GM23248 (cell line): ENCODE results near the gene GDAP1L1. TPM values are rescaled to one million over a fixed set of nuclear protein-coding genes. Genes with fewer than 3 reads are reported as not detected.

ENCODE experiments used
- DNase-seq: peaks from one replicate; pipeline ENCODE4 v3.0.0-alpha.2; 2015
- H2AFZ ChIP-seq: fragments of 200-600 bp; sonication (generic); 2 replicates; pipeline ENCODE4 v1.6.1; 2016; ENCODE audit warnings: antibody characterized with exemption
- H3F3A ChIP-seq: fragments of 200-600 bp; sonication (generic); 2 replicates; pipeline ENCODE4 v1.6.1; 2016; ENCODE audit warnings: mild to moderate bottlenecking, antibody characterized with exemption, mixed run types; ENCODE audit not compliant: insufficient read depth
- H3K27ac ChIP-seq: fragments of 200-600 bp; sonication (generic); 2 replicates; pipeline ENCODE4 v1.5.1; 2016; ENCODE audit warnings: mild to moderate bottlenecking
- H3K27me3 ChIP-seq: fragments of 200-600 bp; sonication (generic); replicated peaks from 2 replicates; pipeline ENCODE4 v1.6.1; 2016; ENCODE audit warnings: mild to moderate bottlenecking; ENCODE audit not compliant: insufficient read depth
- H3K36me3 ChIP-seq: fragments of 200-600 bp; sonication (generic); 2 replicates; pipeline ENCODE4 v1.6.1; 2016; ENCODE audit warnings: low read depth, mild to moderate bottlenecking
- H3K4me1 ChIP-seq: fragments of 200-600 bp; sonication (generic); 2 replicates; pipeline ENCODE4 v1.6.1; 2016; ENCODE audit warnings: mild to moderate bottlenecking; ENCODE audit not compliant: insufficient read depth
- H3K4me2 ChIP-seq: fragments of 200-600 bp; sonication (generic); one replicate; pipeline ENCODE4 v1.6.1; 2016; ENCODE audit warnings: mild to moderate bottlenecking; ENCODE audit not compliant: unreplicated experiment
- H3K4me3 ChIP-seq: fragments of 200-600 bp; sonication (generic); 2 replicates; pipeline ENCODE4 v1.5.1; 2016; ENCODE audit warnings: mild to moderate bottlenecking
- H3K79me2 ChIP-seq: fragments of 200-600 bp; sonication (generic); 2 replicates; pipeline ENCODE4 v1.6.1; 2016; ENCODE audit warnings: mild to moderate bottlenecking; ENCODE audit not compliant: insufficient read depth
- H3K9ac ChIP-seq: fragments of 200-600 bp; sonication (generic); 2 replicates; pipeline ENCODE4 v1.6.1; 2016; ENCODE audit warnings: mild to moderate bottlenecking
- H3K9me2 ChIP-seq: fragments of 200-600 bp; sonication (generic); 2 replicates; pipeline ENCODE4 v1.6.1; 2016; ENCODE audit warnings: mixed run types, mild to moderate bottlenecking, moderate library complexity; ENCODE audit not compliant: insufficient read depth
- H3K9me3 ChIP-seq: fragments of 200-600 bp; sonication (generic); one replicate; pipeline ENCODE4 v1.6.1; 2017; ENCODE audit warnings: low read depth
- H4K20me1 ChIP-seq: fragments of 200-600 bp; sonication (generic); 2 replicates; pipeline ENCODE4 v1.6.0; 2016; ENCODE audit not compliant: insufficient read depth
- EZH2 ChIP-seq: fragments of 200-600 bp; sonication (generic); IDR thresholded peaks from 2 replicates; pipeline ENCODE4 v1.6.1; 2018; ENCODE audit warnings: antibody characterized with exemption, mild to moderate bottlenecking; ENCODE audit not compliant: insufficient read depth, poor library complexity, severe bottlenecking
- EZH2phosphoT487 ChIP-seq: fragments of 200-600 bp; sonication (generic); IDR thresholded peaks from 2 replicates; pipeline ENCODE4 v1.6.1; 2018; ENCODE audit warnings: antibody characterized with exemption, moderate library complexity, mild to moderate bottlenecking, low read depth; ENCODE audit not compliant: insufficient read depth
- WGBS, 2 experiments: methylation state at CpG; one replicate each; pipeline ENCODE4 v1.1.6; 2015 to 2017; ENCODE audit warnings: low lambda C conversion rate in 2 of 2, low coverage in 1 of 2; ENCODE audit errors: missing lambda C conversion rate in 2 of 2; 5-methylcytosine and 5-hydroxymethylcytosine counted together
- in situ Hi-C: fragments of 300-500 bp; cut with MboI; formaldehyde crosslinking; loops from 2 replicates; pipeline ENCODE4 v1.15.0; 2020
- polyA plus RNA-seq: library from polyadenylated mRNA; unstranded; fragments of >200 nt; fragmentation: Nextera tagmentation; extraction: Ambion mirVana; gene quantifications from 2 replicates; pipeline ENCODE4 v1.2.1, GENCODE V29; 2016
- total RNA-seq: library from RNA; depleted of rRNA; stranded (reverse); fragments of >200 nt; shearing (Covaris generic); gene quantifications from 2 replicates; pipeline ENCODE4 v1.2.3, GENCODE V29; 2014

The GDAP1L1 gene
- total and polyA plus RNA-seq, 2 experiments from 2014 or later: not detected

- Histone ChIP-seq H3K27ac (no peak overlapping the region), H3K4me3 (no peak overlapping the region), H3K9me3 (no peaks in the 10 kb centered on the region), H3K9me2 (no peaks in the 10 kb centered on the region), H2AFZ (no peak overlapping the region), H3K27me3 (no peaks in the 10 kb centered on the region), H3F3A (no peaks in the 10 kb centered on the region), H3K4me2 (no peak overlapping the region), H3K36me3 (no peaks in the 10 kb centered on the region), H4K20me1 (no peaks in the 10 kb centered on the region), H3K79me2 (no peaks in the 10 kb centered on the region), H3K9ac (no peak overlapping the region), H3K4me1 (no peaks in the 10 kb centered on the region)
- in situ Hi-C loops: no loop called here
- no peak for DNase-seq
- TF ChIP-seq EZH2: no peak
- no peak for TF ChIP-seq EZH2phosphoT487
- WGBS, 2 experiments: 38 to 41% methylated on average over 3 of the region's 3 CpGs
These were observed 6.4 kb downstream of the GDAP1L1 start for GRCh38 chr20:44253528-44253927.

GRCh38 chr20:44254073-44254472 is 7.0 kb downstream of the GDAP1L1 start:
- H3K27ac ChIP-seq: no peak overlapping the region
- no peaks in the 10 kb centered on the region for H3K79me2 ChIP-seq
- no peaks in the 10 kb centered on the region for H3K27me3 ChIP-seq
- H3K4me3 ChIP-seq: no peak overlapping the region
- no peaks in the 10 kb centered on the region for H3K9me2 ChIP-seq
- H3F3A ChIP-seq: no peaks in the 10 kb centered on the region
- H3K36me3 ChIP-seq: no peaks in the 10 kb centered on the region
- no peak overlapping the region for H3K9ac ChIP-seq
- no peak overlapping the region for H2AFZ ChIP-seq
- no peaks in the 10 kb centered on the region for H3K9me3 ChIP-seq
- DNase-seq: no peak
- WGBS, 2 experiments: 72 to 74% methylated on average over 8 of the region's 8 CpGs
- in situ Hi-C loops: no loop called here
- H4K20me1 ChIP-seq: no peaks in the 10 kb centered on the region
- H3K4me1 ChIP-seq: no peaks in the 10 kb centered on the region
- H3K4me2 ChIP-seq: no peak overlapping the region
- no peak for TF ChIP-seq EZH2phosphoT487
- TF ChIP-seq EZH2: no peak

GRCh38 chr20:44255942-44256341 is 8.8 kb downstream of the GDAP1L1 start:
- Histone ChIP-seq H3K9me3 (no peaks in the 10 kb centered on the region), H2AFZ (no peak overlapping the region), H3K9me2 (no peaks in the 10 kb centered on the region), H3K27me3 (no peaks in the 10 kb centered on the region), H3K27ac (no peak overlapping the region), H3K9ac (no peak overlapping the region), H3K4me2 (no peak overlapping the region), H3K4me1 (no peaks in the 10 kb centered on the region), H3K36me3 (no peaks in the 10 kb centered on the region), H3F3A (no peaks in the 10 kb centered on the region), H3K79me2 (no peaks in the 10 kb centered on the region), H3K4me3 (no peak overlapping the region), H4K20me1 (no peaks in the 10 kb centered on the region)
- in situ Hi-C loops: no loop called here
- 65 to 83% methylated on average over 1 of the region's 1 CpG for WGBS, 2 experiments
- TF ChIP-seq EZH2phosphoT487 (no peak), EZH2 (no peak)
- no peak for DNase-seq

GRCh38 chr20:44256961-44257360 is 9.9 kb downstream of the GDAP1L1 start:
- Histone ChIP-seq H4K20me1 (no peaks in the 10 kb centered on the region), H3K79me2 (no peaks in the 10 kb centered on the region), H3K36me3 (no peaks in the 10 kb centered on the region), H3K4me1 (no peaks in the 10 kb centered on the region), H2AFZ (no peak overlapping the region), H3F3A (no peaks in the 10 kb centered on the region), H3K9me2 (no peaks in the 10 kb centered on the region), H3K9ac (no peak overlapping the region), H3K27ac (no peak overlapping the region), H3K27me3 (no peaks in the 10 kb centered on the region), H3K4me3 (no peak overlapping the region), H3K4me2 (no peak overlapping the region), H3K9me3 (no peaks in the 10 kb centered on the region)
- no peak for DNase-seq
- WGBS, 2 experiments: 73 to 79% methylated on average over 19 to 21 of the region's 21 CpGs
- no peak for TF ChIP-seq EZH2
- TF ChIP-seq EZH2phosphoT487: no peak
- in situ Hi-C loops: no loop called here
